Activated T-cell treated with anti-CD3 and anti-CD28 coated beads, Interleukin-2, amount 50 U/mL, for 24 hours (primary cell): ENCODE results near the gene AGAP1.

Experiments used
- DNase-seq: peaks from one replicate; pipeline ENCODE4 v3.0.0-alpha.2; 2020
- H3K27ac Mint-ChIP-seq: 2 replicates; pipeline ENCODE4 v1.8.0; 2020; ENCODE audit warnings: mild to moderate bottlenecking, mixed read lengths
- H3K27me3 Mint-ChIP-seq: 2 replicates; pipeline ENCODE4 v1.8.0; 2020; ENCODE audit warnings: mixed read lengths
- H3K36me3 Mint-ChIP-seq: 2 replicates; pipeline ENCODE4 v1.8.0; 2020; ENCODE audit warnings: low read depth, mixed read lengths
- H3K4me1 Mint-ChIP-seq: 2 replicates; pipeline ENCODE4 v1.8.0; 2020; ENCODE audit warnings: low read depth, mixed read lengths
- H3K4me3 Mint-ChIP-seq: 2 replicates; pipeline ENCODE4 v1.8.0; 2020; ENCODE audit warnings: mild to moderate bottlenecking, moderate library complexity, mixed read lengths
- H3K9me3 Mint-ChIP-seq: 2 replicates; pipeline ENCODE4 v1.8.0; 2020; ENCODE audit warnings: mixed read lengths

Gene AGAP1

DNA sequence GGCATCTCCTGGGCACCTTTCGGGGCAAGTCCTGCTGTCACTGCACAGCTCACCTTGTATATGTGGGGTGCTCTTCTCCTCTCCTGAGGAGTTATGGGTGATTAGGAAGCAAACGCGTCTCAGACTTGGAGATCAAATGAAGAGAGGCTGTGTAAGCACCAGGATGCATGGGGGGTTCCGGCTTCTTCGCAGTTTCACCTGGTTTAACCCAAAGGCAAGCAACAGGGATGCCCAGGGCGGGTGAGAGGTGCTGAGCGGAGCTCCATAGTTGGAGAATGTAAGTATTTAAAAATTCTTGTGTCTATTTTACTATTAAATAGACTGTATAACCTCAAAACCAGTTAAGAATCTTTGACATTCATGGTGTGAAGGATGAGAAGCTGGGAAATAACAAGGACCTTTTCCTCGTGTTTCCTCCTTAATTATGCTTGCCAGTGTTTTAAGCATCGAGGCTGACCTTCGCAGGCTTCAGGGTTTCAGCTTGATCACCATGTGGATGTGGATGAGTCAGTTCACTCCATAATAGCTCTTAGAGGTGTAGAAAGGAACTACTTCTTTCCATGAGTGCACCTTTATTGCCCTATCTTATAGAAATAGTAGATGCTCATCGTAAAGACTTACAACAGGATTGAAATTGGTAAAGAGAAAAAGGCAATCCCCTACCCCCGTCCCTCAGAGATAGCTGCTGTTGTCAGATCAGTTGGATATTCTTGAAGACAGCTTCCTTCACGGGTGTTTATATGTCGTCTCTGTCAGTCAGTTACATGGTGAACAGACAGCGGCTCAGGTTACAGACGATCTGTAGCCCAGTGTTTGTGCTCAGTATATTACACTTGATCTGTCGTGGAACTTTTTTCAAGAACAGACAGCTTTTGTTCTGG lies 201.1 kb downstream of the AGAP1 start:
- Mint-ChIP-seq H3K36me3 (no peaks in the 10 kb centered on the region), H3K27me3 (peaks cover 3% of the 10 kb centered on the region), H3K27ac (no peak overlapping the region), H3K4me1 (no peaks in the 10 kb centered on the region), H3K9me3 (no peaks in the 10 kb centered on the region), H3K4me3 (no peak overlapping the region)
- DNase-seq, result no peak

DNA sequence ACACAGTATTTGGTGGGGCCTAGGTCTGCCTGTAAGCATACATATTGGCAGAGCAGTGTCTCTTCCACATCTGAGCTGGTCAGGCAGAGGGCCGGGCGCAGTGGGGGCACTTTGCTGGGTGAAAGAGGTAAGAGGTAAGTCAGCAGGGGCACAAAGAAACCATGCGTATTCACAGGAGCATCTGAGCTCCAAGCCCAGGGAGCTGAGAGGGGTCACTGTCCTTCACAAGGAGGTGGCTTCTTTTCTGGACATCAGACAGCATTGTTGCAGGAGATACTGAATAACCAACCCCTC lies 201.7 kb downstream of the AGAP1 start:
- Mint-ChIP-seq H3K9me3 (no peaks in the 10 kb centered on the region), H3K27ac (no peak overlapping the region)

DNA sequence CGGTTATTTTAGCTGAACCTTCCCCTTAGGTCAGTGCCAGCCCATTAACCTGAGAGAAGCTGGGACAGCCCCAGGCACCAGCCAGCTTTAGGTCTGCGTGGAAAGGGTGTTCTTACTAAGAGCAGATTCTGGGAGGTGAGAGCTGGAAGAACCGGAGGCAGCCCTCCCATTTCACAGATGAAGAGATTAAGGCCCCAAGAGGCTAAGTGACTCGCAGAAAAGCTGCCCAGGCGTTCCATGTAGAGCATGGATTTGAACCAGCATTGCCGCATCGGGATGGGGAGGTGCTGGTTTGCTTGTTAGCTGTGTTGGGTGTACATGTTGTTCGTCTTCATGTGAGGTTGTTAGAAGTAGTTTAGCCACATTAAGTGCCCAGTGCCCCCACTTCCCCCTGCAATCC lies 203.2 kb downstream of the AGAP1 start:
- H3K27me3 Mint-ChIP-seq, result peaks cover 2% of the 10 kb centered on the region
- no peak overlapping the region for H3K4me3 Mint-ChIP-seq
- no peak for DNase-seq
- no peaks in the 10 kb centered on the region for H3K36me3 Mint-ChIP-seq
- H3K4me1 Mint-ChIP-seq, result no peaks in the 10 kb centered on the region
- H3K9me3 Mint-ChIP-seq, result no peaks in the 10 kb centered on the region
- H3K27ac Mint-ChIP-seq, result no peak overlapping the region

More for the DNA sequence above, 201.7 kb downstream of the AGAP1 start:
- DNase-seq, result no peak
- peaks cover 3% of the 10 kb centered on the region for H3K27me3 Mint-ChIP-seq
- no peaks in the 10 kb centered on the region for H3K36me3 Mint-ChIP-seq
- no peak overlapping the region for H3K4me3 Mint-ChIP-seq
- no peaks in the 10 kb centered on the region for H3K4me1 Mint-ChIP-seq

DNA sequence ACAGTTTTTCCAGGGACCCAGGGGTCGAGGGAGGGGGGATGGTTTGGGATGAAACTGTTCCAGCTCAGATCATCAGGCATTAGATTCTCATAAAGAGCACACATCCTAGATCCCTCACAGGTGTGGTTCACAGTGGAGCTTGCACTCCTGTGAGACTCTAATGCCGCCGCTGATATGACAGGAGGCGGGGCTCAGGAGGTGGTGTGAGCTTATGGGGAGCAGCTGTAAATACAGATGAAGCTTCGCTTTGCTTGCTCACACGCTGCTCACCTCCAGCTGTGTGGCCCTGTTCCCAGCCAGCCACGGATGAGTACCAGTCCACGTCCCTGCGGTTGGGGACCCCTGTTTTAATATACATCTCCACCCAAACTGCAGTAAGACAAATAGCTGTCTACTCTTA lies 204.2 kb downstream of the AGAP1 start:
- Mint-ChIP-seq H3K27ac (no peak overlapping the region), H3K4me1 (no peaks in the 10 kb centered on the region), H3K36me3 (no peaks in the 10 kb centered on the region), H3K4me3 (no peak overlapping the region), H3K9me3 (no peaks in the 10 kb centered on the region), H3K27me3 (peaks cover 8% of the 10 kb centered on the region)
- no peak for DNase-seq

DNA sequence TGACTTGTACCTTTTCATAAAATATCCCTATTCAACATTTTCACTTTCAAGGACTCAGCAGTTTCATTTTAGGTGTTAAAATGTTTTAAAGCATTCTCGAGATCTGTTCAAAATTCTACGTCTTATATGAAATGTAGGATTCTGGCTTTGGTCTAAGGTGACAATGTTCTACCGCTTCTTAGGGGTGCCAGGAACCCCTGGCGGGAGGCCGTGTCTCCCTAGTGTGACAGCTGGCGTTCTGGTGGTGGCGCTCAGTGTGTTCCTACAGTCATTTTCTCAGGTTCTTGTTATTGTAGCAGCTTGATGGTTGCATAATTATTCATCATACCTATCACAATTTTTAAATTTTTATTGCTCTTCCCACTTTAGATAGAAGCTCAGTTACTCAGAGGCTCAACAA lies 204.6 kb downstream of the AGAP1 start:
- no peak for DNase-seq
- H3K4me3 Mint-ChIP-seq, result no peak overlapping the region
- H3K27ac Mint-ChIP-seq, result no peak overlapping the region
- H3K9me3 Mint-ChIP-seq, result no peaks in the 10 kb centered on the region
- H3K27me3 Mint-ChIP-seq, result peaks cover 8% of the 10 kb centered on the region
- H3K36me3 Mint-ChIP-seq, result no peaks in the 10 kb centered on the region
- no peaks in the 10 kb centered on the region for H3K4me1 Mint-ChIP-seq

DNA sequence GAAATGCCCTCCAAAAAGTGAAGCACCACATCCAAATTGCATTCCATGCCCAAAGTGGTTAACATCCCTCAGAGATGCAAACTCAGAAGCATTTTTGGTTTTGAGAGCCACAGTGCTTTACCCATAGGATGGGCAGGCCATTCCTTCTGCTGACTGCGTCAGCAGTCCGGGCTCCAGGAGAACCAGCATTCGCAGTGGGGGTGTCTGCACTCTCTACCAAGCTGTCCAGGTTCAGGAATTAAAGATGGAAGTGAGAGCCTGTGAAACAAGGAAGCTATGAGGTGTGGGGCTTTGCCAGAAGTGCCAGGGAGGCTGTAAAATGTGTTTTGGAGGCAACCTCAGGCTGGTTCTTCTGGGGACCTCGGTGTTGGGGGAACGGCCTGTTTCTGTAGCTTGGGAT lies 205.7 kb downstream of the AGAP1 start:
- no peaks in the 10 kb centered on the region for H3K36me3 Mint-ChIP-seq
- DNase-seq, result no peak
- H3K4me3 Mint-ChIP-seq, result no peak overlapping the region
- H3K4me1 Mint-ChIP-seq, result no peaks in the 10 kb centered on the region
- no peak overlapping the region for H3K27ac Mint-ChIP-seq
- peaks cover 8% of the 10 kb centered on the region for H3K27me3 Mint-ChIP-seq
- no peaks in the 10 kb centered on the region for H3K9me3 Mint-ChIP-seq

DNA sequence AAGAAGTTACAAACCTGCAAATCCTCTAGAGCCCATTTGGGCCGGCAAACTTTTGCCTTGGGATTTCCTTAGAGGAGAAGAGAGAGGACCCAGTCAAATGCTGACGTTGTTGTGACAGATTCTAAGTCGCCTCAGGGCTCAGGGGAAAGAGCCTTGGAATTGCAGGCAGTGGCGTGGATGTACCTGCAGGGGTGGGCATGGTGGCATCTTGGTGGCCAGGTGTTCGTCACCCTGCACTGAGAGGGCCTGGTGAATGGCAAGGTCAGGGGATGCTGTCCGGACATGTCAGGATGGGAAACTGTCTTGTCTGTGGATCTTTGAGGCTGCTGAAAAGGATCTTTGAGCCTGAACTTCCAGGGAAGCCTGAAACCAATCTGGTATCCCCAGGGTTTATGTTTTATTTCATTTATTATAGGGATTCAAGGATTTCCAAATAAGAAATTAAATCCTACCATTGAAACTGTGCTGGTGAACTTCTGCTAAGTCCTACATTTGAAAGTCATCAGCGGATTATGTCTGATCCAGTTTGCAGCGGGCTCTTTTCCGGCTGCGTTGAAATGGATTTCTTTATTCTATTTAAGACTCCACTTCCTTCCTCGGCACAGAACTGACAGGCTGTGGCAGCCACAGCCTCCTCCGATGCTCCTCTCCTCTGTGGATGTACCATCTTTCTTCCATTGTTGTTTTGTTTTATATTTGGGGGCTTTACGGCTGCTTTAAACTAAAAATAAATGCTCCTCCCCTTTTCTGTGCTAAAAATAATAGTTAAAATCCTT lies 207.6 kb downstream of the AGAP1 start:
- Mint-ChIP-seq H3K4me1 (no peaks in the 10 kb centered on the region), H3K27me3 (peaks cover 8% of the 10 kb centered on the region), H3K4me3 (no peak overlapping the region), H3K9me3 (no peaks in the 10 kb centered on the region), H3K36me3 (no peaks in the 10 kb centered on the region), H3K27ac (no peak overlapping the region)
- DNase-seq, result no peak

DNA sequence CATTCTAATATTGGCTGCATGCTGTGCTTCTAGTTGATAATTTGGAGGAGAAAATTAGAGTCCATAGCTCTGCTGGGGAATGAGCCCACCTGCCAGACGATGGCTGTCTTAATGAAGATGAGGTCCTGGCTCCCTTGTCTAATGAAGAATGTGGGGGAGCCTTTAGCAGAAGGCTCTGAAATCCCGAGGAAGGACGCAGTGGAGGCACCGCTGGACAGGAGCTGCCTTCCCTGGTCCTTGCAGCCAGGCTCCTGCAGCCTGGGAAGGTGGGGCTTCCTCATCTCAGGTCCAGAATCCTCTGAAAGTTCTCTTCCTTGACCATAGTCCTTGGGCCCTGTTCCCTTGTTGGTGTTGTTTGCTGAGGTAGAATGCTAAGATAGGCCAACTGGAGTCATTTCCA lies 208.3 kb downstream of the AGAP1 start:
- no peaks in the 10 kb centered on the region for H3K36me3 Mint-ChIP-seq
- no peak overlapping the region for H3K27ac Mint-ChIP-seq
- H3K9me3 Mint-ChIP-seq, result no peaks in the 10 kb centered on the region
- no peaks in the 10 kb centered on the region for H3K4me1 Mint-ChIP-seq
- peaks cover 8% of the 10 kb centered on the region for H3K27me3 Mint-ChIP-seq
- no peak for DNase-seq
- no peak overlapping the region for H3K4me3 Mint-ChIP-seq

DNA sequence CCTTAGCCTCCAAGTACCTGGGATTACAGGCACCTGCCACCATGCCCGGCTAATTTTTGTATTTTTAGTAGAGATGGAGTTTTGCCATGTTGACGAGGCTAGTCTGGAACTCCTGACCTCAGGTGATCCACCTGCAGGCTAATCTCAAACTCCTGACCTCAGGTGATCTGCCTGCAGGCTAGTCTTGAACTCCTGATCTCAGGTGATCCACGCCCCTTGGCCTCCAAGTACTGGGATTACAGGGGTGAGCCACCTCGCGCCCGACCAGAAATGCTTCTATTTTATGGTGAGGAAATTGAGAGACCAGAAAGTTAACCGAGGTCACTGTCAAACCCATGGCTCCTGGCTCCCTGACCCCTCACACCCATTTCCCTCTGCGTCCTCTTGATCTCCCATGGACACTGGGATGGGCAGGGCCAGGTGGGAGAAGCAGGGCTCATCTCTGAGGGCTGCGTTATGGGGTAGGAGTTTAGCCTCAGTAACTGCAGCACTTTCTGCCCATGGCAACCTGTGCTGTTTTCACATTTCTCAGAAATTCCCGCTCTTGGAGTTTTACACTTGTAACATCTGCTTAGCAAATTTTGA lies 210.0 kb downstream of the AGAP1 start:
- Mint-ChIP-seq H3K4me1 (no peaks in the 10 kb centered on the region), H3K27me3 (peaks cover 8% of the 10 kb centered on the region), H3K4me3 (no peak overlapping the region), H3K27ac (no peak overlapping the region), H3K9me3 (no peaks in the 10 kb centered on the region), H3K36me3 (no peaks in the 10 kb centered on the region)
- DNase-seq, result no peak

DNA sequence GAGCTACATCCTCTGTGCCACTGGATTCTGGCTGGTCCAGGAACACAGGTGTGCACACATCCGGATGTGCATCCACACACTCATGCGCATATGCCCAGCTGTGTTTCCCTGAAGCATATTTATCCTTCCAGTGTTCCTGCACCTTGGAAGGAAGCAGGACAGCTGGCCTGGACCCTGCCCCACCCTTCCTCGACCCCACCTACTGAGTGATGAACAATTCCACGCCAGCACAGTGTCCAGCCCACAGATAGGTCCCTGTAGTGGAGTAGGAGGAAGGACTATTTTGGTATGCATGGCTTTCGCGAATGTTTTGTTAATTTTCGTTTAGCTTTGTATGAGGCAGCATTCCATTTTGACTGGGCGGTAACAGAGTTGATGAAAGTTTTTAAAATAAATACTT lies 211.5 kb downstream of the AGAP1 start:
- H3K36me3 Mint-ChIP-seq, result no peaks in the 10 kb centered on the region
- no peaks in the 10 kb centered on the region for H3K4me1 Mint-ChIP-seq
- H3K4me3 Mint-ChIP-seq, result no peak overlapping the region
- H3K27me3 Mint-ChIP-seq, result peaks cover 8% of the 10 kb centered on the region
- H3K27ac Mint-ChIP-seq, result no peak overlapping the region
- H3K9me3 Mint-ChIP-seq, result no peaks in the 10 kb centered on the region
- no peak for DNase-seq

DNA sequence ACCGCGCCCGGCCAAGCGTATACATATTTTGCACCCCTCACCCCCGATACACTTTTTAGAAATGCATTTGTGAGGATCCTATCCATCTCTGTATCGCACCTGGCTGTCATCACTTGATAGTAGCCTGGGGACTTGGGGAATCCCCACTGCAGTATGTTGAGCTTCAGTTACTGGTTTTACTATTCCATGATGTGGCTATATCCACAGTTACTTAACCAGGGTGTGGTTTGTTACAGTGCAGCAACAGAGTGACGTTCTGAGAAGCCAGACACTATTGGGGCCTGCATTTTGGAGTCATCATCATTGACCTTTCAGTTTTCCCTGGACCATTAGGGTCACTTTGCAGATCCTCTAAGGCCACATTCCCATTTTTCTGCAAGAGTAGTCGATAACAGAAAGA lies 212.7 kb downstream of the AGAP1 start:
- Mint-ChIP-seq H3K27me3 (peaks cover 8% of the 10 kb centered on the region), H3K9me3 (no peaks in the 10 kb centered on the region), H3K4me3 (no peak overlapping the region), H3K4me1 (no peaks in the 10 kb centered on the region), H3K36me3 (no peaks in the 10 kb centered on the region), H3K27ac (no peak overlapping the region)
- no peak for DNase-seq

DNA sequence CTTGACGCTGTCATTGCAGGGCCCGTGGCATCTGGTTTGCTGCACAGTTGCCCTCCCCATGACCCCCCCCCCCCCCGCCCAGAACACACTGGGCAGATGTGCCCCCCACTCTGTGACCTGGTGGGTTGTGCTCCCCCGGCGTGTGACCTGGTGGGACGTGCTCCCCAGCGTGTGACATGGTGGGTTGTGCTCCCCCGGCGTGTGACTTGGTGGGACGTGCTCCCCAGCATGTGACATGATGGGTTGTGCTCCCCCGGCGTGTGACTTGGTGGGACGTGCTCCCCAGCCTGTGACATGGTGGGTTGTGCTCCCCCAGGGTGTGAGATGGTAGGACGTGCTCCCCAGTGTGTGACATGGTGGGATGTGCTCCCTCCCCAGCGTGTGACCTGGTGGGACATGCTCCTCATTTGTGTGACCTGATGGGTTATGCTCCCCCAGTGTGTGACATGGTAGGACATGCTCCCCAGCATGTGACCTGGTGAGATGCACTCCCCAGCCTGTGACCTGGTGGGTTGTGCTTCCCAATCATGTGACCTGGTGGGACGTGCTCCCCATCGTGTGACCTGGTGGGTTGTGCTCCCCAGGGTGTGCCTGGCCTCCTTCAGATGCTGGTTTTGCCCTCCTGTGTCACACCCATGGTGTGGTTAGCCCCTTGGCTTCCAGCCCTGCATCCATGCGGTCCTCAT lies 213.7 kb downstream of the AGAP1 start:
- DNase-seq, result no peak
- Mint-ChIP-seq H3K4me3 (no peak overlapping the region), H3K36me3 (no peaks in the 10 kb centered on the region), H3K9me3 (no peaks in the 10 kb centered on the region), H3K27me3 (peaks cover under 1% of the 10 kb centered on the region), H3K4me1 (no peaks in the 10 kb centered on the region), H3K27ac (no peak overlapping the region)

DNA sequence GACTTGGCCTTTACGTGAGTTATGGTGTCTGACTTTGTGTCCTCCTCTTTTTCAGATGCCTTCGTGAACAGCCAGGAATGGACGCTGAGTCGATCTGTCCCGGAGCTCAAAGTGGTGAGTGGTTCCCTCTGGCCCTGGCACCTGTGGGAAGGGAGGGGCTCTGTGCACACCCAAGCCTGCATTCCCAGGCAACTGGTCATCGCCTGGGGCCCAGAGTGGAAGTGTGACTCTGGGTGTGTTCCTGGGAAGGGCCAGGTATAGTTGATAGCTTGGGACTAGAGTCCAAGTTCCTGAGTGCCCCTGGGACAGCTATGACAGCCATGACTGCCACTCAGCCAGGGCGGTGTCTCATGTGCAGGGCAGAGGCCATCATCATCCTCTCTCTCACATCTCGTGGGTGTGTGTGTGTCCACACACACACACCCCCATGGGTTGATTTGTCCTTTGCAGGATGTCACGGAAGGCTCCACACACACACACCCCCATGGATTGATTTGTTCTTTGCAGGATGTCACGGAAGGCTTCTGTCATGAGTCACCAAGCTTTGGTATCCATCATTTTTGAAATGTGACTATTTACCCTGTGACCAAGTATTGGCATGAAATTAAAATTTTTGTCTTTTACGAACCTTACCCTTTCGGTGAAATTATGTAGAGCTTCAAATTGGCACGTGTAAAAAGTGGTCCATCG lies 215.4 kb downstream of the AGAP1 start:
- no peaks in the 10 kb centered on the region for H3K27me3 Mint-ChIP-seq

More for the DNA sequence above, 215.4 kb downstream of the AGAP1 start:
- H3K27ac Mint-ChIP-seq, result no peak overlapping the region
- H3K4me3 Mint-ChIP-seq, result no peak overlapping the region
- H3K9me3 Mint-ChIP-seq, result no peaks in the 10 kb centered on the region
- DNase-seq, result no peak
- no peaks in the 10 kb centered on the region for H3K36me3 Mint-ChIP-seq
- H3K4me1 Mint-ChIP-seq, result no peaks in the 10 kb centered on the region
